SHP77 treated with DMSO at 0.1 percent for 48 hours (cell line): ENCODE data around the gene DENND1B.
"Not testable (repeated sequence)": the region's sequence is repeated elsewhere in the genome, so short reads cannot be mapped to it uniquely, and the experiment has no call there.

ENCODE experiments used
- DNase-seq: peaks from one replicate; lab custom pipeline; 2025; lab: John Stamatoyannopoulos, UW

The DENND1B gene

GRCh38 chr1:197744979-197745378 lies 30.3 kb downstream of the DENND1B start:
- DNase-seq = no peak

- no peak for DNase-seq
Measured at GRCh38 chr1:197743578-197743977, 31.7 kb downstream of the DENND1B start.

GRCh38 chr1:197740992-197741391 lies 34.3 kb downstream of the DENND1B start:
- no peak for DNase-seq

GRCh38 chr1:197738927-197739326 lies 36.4 kb downstream of the DENND1B start:
- no peak for DNase-seq

- peak; percentile 46 for DNase-seq
Measured at GRCh38 chr1:197737916-197738315, 37.4 kb downstream of the DENND1B start.

- DNase-seq = no peak
Measured at GRCh38 chr1:197736685-197737084, 38.6 kb downstream of the DENND1B start.

GRCh38 chr1:197735461-197735860 lies 39.8 kb downstream of the DENND1B start:
- no peak for DNase-seq

- DNase-seq = no peak
Measured at GRCh38 chr1:197733324-197733723, 42.0 kb downstream of the DENND1B start.

- DNase-seq = no peak
Measured at GRCh38 chr1:197732187-197732586, 43.1 kb downstream of the DENND1B start.

- no peak for DNase-seq
Measured at GRCh38 chr1:197731449-197731848, 43.8 kb downstream of the DENND1B start.

- DNase-seq = no peak
Measured at GRCh38 chr1:197725976-197726375, 49.3 kb downstream of the DENND1B start.

GRCh38 chr1:197725044-197725443 lies 50.2 kb downstream of the DENND1B start:
- no peak for DNase-seq

GRCh38 chr1:197715806-197716205 lies 59.5 kb downstream of the DENND1B start:
- DNase-seq = no peak

- DNase-seq = no peak
Measured at GRCh38 chr1:197706601-197707000, 68.7 kb downstream of the DENND1B start.

- no peak for DNase-seq
Measured at GRCh38 chr1:197705941-197706340, 69.3 kb downstream of the DENND1B start.

- not testable (repeated sequence) for DNase-seq
Measured at GRCh38 chr1:197700688-197701087, 74.6 kb downstream of the DENND1B start.

GRCh38 chr1:197696372-197696771 lies 78.9 kb downstream of the DENND1B start:
- DNase-seq = no peak

- DNase-seq = no peak
Measured at GRCh38 chr1:197695961-197696360, 79.3 kb downstream of the DENND1B start.

- DNase-seq = no peak
Measured at GRCh38 chr1:197692965-197693364, 82.3 kb downstream of the DENND1B start.

GRCh38 chr1:197691816-197692215 lies 83.5 kb downstream of the DENND1B start:
- DNase-seq = no peak

GRCh38 chr1:197690074-197690473 lies 85.2 kb downstream of the DENND1B start:
- DNase-seq = no peak

GRCh38 chr1:197688233-197688632 lies 87.0 kb downstream of the DENND1B start:
- no peak for DNase-seq

GRCh38 chr1:197686702-197687355 lies 88.5 kb downstream of the DENND1B start:
- no peak for DNase-seq

- DNase-seq = no peak
Measured at GRCh38 chr1:197686231-197686630, 89.0 kb downstream of the DENND1B start.
